ENCODE data around the gene ZNF609. TPM values are rescaled to one million over a fixed set of nuclear protein-coding genes. Genes with fewer than 3 reads are reported as not detected.
A peak's percentile ranks its signal among the peaks of the same experiment; 100 is the strongest.

ZNF609 gene
- polyA plus RNA-seq (ENCODE audit: insufficient read length in 3 of 3), result 10 to 100 TPM; 33.6 to 36.4 (median 34.3) TPM

DNA sequence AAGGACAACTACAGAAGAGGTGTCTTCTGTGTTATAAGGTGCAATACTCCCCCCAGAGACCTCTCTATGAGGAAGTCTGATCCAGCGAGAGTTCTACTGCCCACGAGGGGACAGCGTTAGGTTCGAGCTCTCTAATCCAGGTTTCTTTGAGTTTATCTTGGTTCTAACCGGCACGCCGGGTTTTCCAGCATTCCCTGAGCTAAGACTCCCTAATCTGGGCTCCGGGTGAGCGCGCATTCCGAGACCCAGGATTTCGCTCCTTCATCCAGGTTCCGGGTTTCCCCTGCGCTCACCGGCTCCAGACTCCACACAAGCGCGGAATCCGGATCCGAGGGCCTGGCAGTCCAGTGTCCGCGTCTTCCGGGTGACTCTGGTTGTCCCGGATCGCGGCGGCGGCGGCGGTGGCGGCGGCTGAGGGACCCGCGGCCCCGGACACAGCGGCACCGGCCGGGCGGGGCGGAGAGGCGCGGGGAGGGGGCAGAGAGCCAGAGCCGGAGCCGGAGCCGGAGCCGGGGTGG is at the start of gene ZNF609:
Gene ZNF609 (plus strand): TSS at position 373 of the 518 bp plus-strand sequence. CDS start 38,842 bp downstream, outside the sequence.
- peak; percentile 82 to 96 (median 92) for DNase-seq (ENCODE audit: low read depth in 3 of 3, low spot score in 2 of 3)

GRCh38 chr15:64412216-64412615 is 48.2 kb upstream of the ZNF609 start:
- DNase-seq (ENCODE audit: low read depth in 3 of 3, low spot score in 2 of 3), result no peak

- no peak for DNase-seq (ENCODE audit: low read depth in 3 of 3, low spot score in 2 of 3)
Observed at GRCh38 chr15:64422697-64423096, 37.7 kb upstream of the ZNF609 start.

DNA sequence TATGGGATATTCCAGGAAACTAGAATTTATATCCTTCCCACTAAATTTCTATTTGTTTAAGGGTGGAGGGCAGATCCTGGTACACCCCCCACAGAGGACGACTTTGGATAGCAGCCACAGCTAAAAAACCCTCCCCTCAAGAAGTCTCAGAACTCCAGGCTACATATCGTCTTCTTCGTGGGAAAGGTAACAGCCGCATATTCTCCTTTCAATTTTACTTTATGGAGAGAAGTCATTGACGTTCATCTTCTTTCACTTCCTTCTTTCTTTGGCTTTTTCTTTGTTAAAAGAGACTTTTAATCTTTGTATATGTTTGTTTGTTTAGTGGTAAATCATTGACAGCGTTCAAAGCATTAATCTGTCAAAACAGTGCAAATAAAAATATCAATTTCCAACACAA is 36.4 kb upstream of the ZNF609 start:
- DNase-seq (ENCODE audit: low read depth in 3 of 3, low spot score in 2 of 3), result no peak

DNA sequence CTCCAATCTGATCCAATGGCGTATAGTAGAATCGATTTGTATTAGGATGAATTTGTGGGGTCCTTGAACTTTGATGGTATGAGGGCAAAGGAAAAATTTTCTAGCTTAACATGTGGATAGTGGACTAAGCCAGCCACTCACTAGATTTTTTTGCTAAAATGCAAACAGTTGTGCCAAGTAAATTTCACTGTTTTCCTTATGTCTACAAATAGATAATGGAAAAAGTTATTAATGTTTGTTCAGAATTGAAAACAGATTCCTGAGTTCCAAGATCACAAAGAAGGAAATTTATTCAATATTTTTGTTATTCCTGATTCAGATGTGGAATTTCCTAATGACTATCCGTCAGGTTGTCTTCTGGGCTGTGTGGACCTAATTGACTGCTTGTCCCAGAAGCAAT is 35.2 kb upstream of the ZNF609 start:
- DNase-seq (ENCODE audit: low read depth in 3 of 3, low spot score in 2 of 3), result no peak

GRCh38 chr15:64426845-64427465 is 33.4 kb upstream of the ZNF609 start:
- DNase-seq (ENCODE audit: low read depth in 3 of 3, low spot score in 2 of 3), result no peak

- DNase-seq (ENCODE audit: low read depth in 3 of 3, low spot score in 2 of 3), result no peak
Observed at GRCh38 chr15:64429448-64429847, 30.9 kb upstream of the ZNF609 start.

- peak in 2 of 3 donors; percentile 19 to 35 for DNase-seq (ENCODE audit: low read depth in 3 of 3, low spot score in 2 of 3)
Observed at GRCh38 chr15:64430000-64430735, 30.2 kb upstream of the ZNF609 start.

GRCh38 chr15:64437982-64438381 is 22.4 kb upstream of the ZNF609 start:
- DNase-seq (ENCODE audit: low read depth in 3 of 3, low spot score in 2 of 3), result no peak

GRCh38 chr15:64438653-64439447 is 21.5 kb upstream of the ZNF609 start:
- DNase-seq (ENCODE audit: low read depth in 3 of 3, low spot score in 2 of 3), result no peak

DNA sequence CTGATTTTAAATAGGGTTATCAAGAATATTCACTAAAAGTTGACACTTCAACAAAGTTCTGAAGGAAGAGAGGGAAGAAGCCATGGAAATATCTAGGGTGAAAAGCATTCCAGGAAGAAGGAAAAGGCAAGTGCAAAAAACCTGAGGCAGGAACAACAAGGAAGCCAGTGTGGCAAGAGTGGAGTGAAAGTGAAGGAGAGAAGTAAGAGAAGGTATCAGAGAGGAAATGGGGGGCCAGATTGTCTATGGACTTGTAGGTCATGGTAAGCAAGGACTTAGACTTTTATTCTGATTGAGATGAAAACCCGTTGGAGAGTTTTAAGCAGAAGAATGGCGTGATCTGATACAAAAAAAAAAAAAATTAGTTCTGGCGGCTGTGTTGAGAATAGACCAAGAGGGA is 18.5 kb upstream of the ZNF609 start:
- no peak for DNase-seq (ENCODE audit: low read depth in 3 of 3, low spot score in 2 of 3)

- DNase-seq (ENCODE audit: low read depth in 3 of 3, low spot score in 2 of 3), result no peak
Observed at GRCh38 chr15:64443016-64443415, 17.4 kb upstream of the ZNF609 start.

- no peak for DNase-seq (ENCODE audit: low read depth in 3 of 3, low spot score in 2 of 3)
Observed at GRCh38 chr15:64443747-64444621, 16.4 kb upstream of the ZNF609 start.

DNA sequence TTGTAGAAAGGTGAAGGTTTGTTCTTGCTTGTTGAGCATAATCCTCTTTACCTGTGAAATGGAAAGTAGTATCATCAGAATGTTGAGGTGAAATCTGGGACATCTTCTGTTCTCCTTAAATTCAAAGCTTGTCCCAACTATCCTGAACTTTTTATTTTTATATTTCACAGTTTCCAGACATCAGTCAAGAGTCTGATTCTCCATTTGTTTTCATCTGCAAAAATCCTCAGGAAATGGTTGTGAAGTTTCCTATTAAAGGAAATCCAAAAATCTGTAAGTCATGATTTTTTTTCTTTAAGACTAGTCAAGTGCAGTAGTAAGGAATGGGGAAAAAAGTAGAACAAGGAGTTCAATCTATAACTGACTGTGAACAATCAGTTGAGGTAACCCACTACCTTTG is 15.5 kb upstream of the ZNF609 start:
- DNase-seq (ENCODE audit: low read depth in 3 of 3, low spot score in 2 of 3), result no peak

- no peak for DNase-seq (ENCODE audit: low read depth in 3 of 3, low spot score in 2 of 3)
Observed at GRCh38 chr15:64447536-64448315, 12.7 kb upstream of the ZNF609 start.

DNA sequence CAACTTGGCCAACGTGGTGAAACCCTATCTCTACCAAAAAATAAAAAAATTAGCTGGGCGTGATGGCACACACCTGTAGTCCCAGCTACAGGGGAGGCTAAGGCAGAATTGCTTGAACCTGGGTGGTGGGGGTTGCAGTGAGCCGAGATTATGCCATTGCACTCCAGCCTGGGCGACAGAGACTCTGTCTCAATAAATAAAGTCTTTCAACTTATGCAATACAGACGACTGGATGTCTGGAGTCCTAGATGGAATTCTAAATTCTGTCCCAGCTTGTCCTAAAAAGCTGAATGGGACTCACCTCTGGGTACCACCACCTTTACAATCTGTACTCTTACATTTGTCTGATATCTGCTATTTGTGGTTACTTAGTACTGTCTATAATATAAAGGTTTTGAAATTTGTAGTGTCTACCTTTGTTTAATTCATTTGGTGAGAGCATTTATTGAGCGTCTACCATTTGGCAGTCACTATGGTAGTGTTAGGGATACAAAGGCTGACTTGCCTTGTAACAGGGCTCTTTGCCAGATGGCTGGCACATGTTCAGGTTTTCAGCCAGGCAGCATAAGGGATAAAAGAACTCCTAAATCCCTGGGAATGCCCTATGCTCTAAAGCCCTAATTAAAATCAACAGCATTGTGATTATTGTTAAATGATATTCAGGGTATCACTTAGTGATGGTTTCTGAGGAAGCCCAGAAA is 7.2 kb upstream of the ZNF609 start:
- no peak for DNase-seq (ENCODE audit: low read depth in 3 of 3, low spot score in 2 of 3)

DNA sequence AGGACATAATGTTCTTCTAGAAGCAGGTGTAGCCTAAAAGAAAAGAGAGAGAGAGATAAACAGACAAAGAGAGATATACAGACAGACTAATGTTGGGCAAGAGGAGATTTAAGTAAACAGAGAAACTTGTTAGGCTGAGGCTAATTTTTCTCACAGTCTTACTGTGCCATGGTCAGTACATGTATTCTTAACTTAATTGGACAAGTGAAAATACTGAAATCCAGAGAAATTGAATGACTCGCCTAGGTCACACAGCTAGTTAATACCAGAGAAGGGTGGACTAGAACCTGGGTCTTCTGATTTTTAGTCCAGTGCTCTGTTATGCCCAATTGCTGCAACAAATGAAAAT is 6.7 kb upstream of the ZNF609 start:
- DNase-seq (ENCODE audit: low read depth in 3 of 3, low spot score in 2 of 3), result no peak

- no peak for DNase-seq (ENCODE audit: low read depth in 3 of 3, low spot score in 2 of 3)
Observed at GRCh38 chr15:64454282-64454681, 6.1 kb upstream of the ZNF609 start.

DNA sequence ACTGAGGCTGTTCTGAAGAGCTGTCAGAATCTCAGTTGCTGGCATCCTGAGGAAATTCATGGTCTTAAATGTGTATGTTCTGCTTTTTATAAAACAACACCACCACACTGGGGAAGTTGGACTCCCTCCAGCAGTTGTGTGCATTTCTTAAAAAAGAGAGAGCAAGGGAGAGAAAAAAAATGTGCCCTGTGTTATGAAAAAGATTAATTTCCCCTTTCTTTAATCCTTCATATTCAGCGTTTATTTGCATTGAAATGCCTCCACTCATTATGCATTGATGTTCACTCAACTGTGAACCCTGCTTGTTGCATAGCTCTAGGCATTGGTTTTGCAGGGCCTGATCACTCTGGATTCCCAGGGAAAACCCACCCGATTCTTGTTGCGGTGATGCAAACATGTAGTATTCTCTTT is 4.4 kb upstream of the ZNF609 start:
- no peak for DNase-seq (ENCODE audit: low read depth in 3 of 3, low spot score in 2 of 3)
